Neural progenitor cell (in vitro differentiated cells): ENCODE data around the gene PLPP2.

Source experiments
- CTCF ChIP-seq: fragments of 200-600 bp; sonication (generic); IDR thresholded peaks from 2 replicates; pipeline ENCODE4 v1.5.1; 2017; ENCODE audit warnings: antibody characterized with exemption, mild to moderate bottlenecking
- EZH2phosphoT487 ChIP-seq: fragments of 200-600 bp; sonication (generic); IDR thresholded peaks from 2 replicates; pipeline ENCODE4 v1.6.1; 2017; ENCODE audit warnings: antibody characterized with exemption

GRCh38 chr19:340620-341385 lies 49.6 kb upstream of the PLPP2 start:
- TF ChIP-seq CTCF = no peak
- TF ChIP-seq EZH2phosphoT487 = no peak
